A549 (cell line): ENCODE data around the gene AHI1. TPM values are rescaled to one million over a fixed set of nuclear protein-coding genes. Genes with fewer than 3 reads are reported as not detected.
"Not testable (repeated sequence)": the region's sequence is repeated elsewhere in the genome, so short reads cannot be mapped to it uniquely, and the experiment has no call there.

Experiments
- ATAC-seq, 2 experiments: fragments of 200-7000 bp in 1 of 2; fragments of >200 bp in 1 of 2; cut with Nextera tagmentation in 1 of 2; cut with Tn5 transposase in 1 of 2; 3 replicates each; pipeline versions ENCODE4 v1.8.0 to v1.9.1; 2018 to 2020; ENCODE audit warnings: mild to moderate bottlenecking in 1 of 2, moderate library complexity in 1 of 2
- CTCF ChIA-PET: fragments of 300-600 bp; sonication (Branson Sonifier 250); formaldehyde crosslinking; extraction: SDS; loops from one replicate; lab custom pipeline; 2021; ENCODE audit warnings: antibody characterized with exemption, inconsistent platforms; lab: Yijun Ruan, JAX
- POLR2A ChIA-PET: fragments of 350-600 bp; formaldehyde crosslinking; extraction: SDS; loops from one replicate; lab custom pipeline; 2021; ENCODE audit warnings: antibody characterized with exemption, inconsistent platforms; lab: Yijun Ruan, JAX
- DNase-seq, 2 experiments: peaks; one replicate each; pipeline versions ENCODE4 v3.0.0 to v3.0.0-alpha.2; 2011 to 2016; ENCODE audit warnings: low read depth in 1 of 2, low spot score in 1 of 2
- FAIRE-seq: peaks from 2 replicates; lab custom pipeline; 2011; peaks lifted over from hg19 to GRCh38; lab: Jason Lieb, UNC
- H3K27ac ChIP-seq, 2 experiments: fragments of >200 bp; sonication (Bioruptor Twin); formaldehyde crosslinking; 3 replicates each; pipeline ENCODE4 v1.5.1; 2016 to 2017
- H3K4me1 ChIP-seq: fragments of >200 bp; sonication (Bioruptor Twin); formaldehyde crosslinking; 3 replicates; pipeline ENCODE4 v1.6.1; 2016
- H3K4me2 ChIP-seq: fragments of >200 bp; sonication (Bioruptor Twin); formaldehyde crosslinking; 3 replicates; pipeline ENCODE4 v1.6.1; 2016
- H3K4me3 ChIP-seq: fragments of >200 bp; sonication (Bioruptor Twin); formaldehyde crosslinking; 3 replicates; pipeline ENCODE4 v1.5.1; 2016
- H3K9me3 ChIP-seq: fragments of >200 bp; sonication (Bioruptor Twin); formaldehyde crosslinking; 3 replicates; pipeline ENCODE4 v1.6.1; 2016
- ATOH8 ChIP-seq: fragments of 250-450 bp; sonication (Bioruptor Pico); IDR thresholded peaks from 2 replicates; pipeline ENCODE4 v1.5.0; 2020; ENCODE audit warnings: low read depth, mild to moderate bottlenecking, moderate library complexity
- CBX2 ChIP-seq: fragments of 200-600 bp; sonication (generic); IDR thresholded peaks from 2 replicates; pipeline ENCODE4 v1.6.1; 2016; ENCODE audit warnings: low read depth, mild to moderate bottlenecking, borderline replicate concordance
- CBX8 ChIP-seq: fragments of 200-600 bp; sonication (generic); IDR thresholded peaks from 2 replicates; pipeline ENCODE4 v1.6.1; 2016
- CHD4 ChIP-seq: fragments of 200-600 bp; sonication (generic); IDR thresholded peaks from 2 replicates; pipeline ENCODE4 v1.6.1; 2016; ENCODE audit warnings: antibody characterized with exemption, mild to moderate bottlenecking, borderline replicate concordance
- EHF ChIP-seq: fragments of 250-450 bp; sonication (Bioruptor Pico); IDR thresholded peaks from 2 replicates; pipeline ENCODE4 v1.5.0; 2020; ENCODE audit warnings: mild to moderate bottlenecking
- EHMT2 ChIP-seq: fragments of 200-600 bp; sonication (generic); IDR thresholded peaks from 2 replicates; pipeline ENCODE4 v1.6.1; 2016; ENCODE audit warnings: antibody characterized with exemption, low read depth, mild to moderate bottlenecking, moderate library complexity
- ESRRA ChIP-seq: fragments of 150-350 bp; IDR thresholded peaks from 2 replicates; pipeline ENCODE4 v1.6.1; 2014; ENCODE audit warnings: mild to moderate bottlenecking, low read length, borderline replicate concordance
- FOSB ChIP-seq: fragments of 250-450 bp; sonication (Bioruptor Pico); IDR thresholded peaks from 2 replicates; pipeline ENCODE4 v1.5.0; 2020; ENCODE audit warnings: mild to moderate bottlenecking, moderate library complexity
- FOSL2 ChIP-seq, 2 experiments: fragments of 450-650 bp in 1 of 2; fragments of >200 bp in 1 of 2; sonication (Bioruptor Twin) in 1 of 2; formaldehyde crosslinking; IDR thresholded peaks; 2 replicates each; pipeline versions ENCODE4 v1.5.0 to v1.6.1; 2016 to 2020; ENCODE audit warnings: mild to moderate bottlenecking in 1 of 2, moderate library complexity in 1 of 2
- FOXS1 ChIP-seq: fragments of 250-450 bp; sonication (Bioruptor Pico); IDR thresholded peaks from 2 replicates; pipeline ENCODE4 v1.5.0; 2020; ENCODE audit warnings: mild to moderate bottlenecking, moderate library complexity
- GATA3 ChIP-seq: IDR thresholded peaks from 2 replicates; pipeline ENCODE4 v1.6.1; 2012; ENCODE audit warnings: borderline replicate concordance
- HES2 ChIP-seq: fragments of >200 bp; sonication (Bioruptor Twin); formaldehyde crosslinking; IDR thresholded peaks from 2 replicates; pipeline ENCODE4 v1.6.1; 2016
- HOXA7 ChIP-seq: fragments of 250-450 bp; sonication (Bioruptor Pico); IDR thresholded peaks from 2 replicates; pipeline ENCODE4 v1.5.0; 2020; ENCODE audit warnings: mild to moderate bottlenecking, moderate library complexity
- HOXB13 ChIP-seq: fragments of 250-450 bp; sonication (Bioruptor Pico); IDR thresholded peaks from 2 replicates; pipeline ENCODE4 v1.5.0; 2020; ENCODE audit warnings: low read depth, mild to moderate bottlenecking, moderate library complexity
- JUN ChIP-seq, 2 experiments: fragments of >200 bp; sonication (Bioruptor Twin); formaldehyde crosslinking; IDR thresholded peaks; 2 replicates in 1 of 2; 3 replicates in 1 of 2; pipeline ENCODE4 v1.6.1; 2016 to 2017
- JUNB ChIP-seq: fragments of >200 bp; sonication (Bioruptor Twin); formaldehyde crosslinking; IDR thresholded peaks from 2 replicates; pipeline ENCODE4 v1.6.1; 2016
- MAZ ChIP-seq: fragments of 150-350 bp; IDR thresholded peaks from 2 replicates; pipeline ENCODE4 v1.6.1; 2014; ENCODE audit warnings: antibody characterized with exemption, low read depth, low read length, borderline replicate concordance
- NPAS2 ChIP-seq: fragments of 250-450 bp; sonication (Bioruptor Pico); IDR thresholded peaks from 2 replicates; pipeline ENCODE4 v1.8.0; 2022; ENCODE audit warnings: mild to moderate bottlenecking, moderate library complexity, borderline replicate concordance
- PHF8 ChIP-seq: fragments of 200-600 bp; sonication (generic); IDR thresholded peaks from 2 replicates; pipeline ENCODE4 v1.6.1; 2016; ENCODE audit warnings: low read depth, mild to moderate bottlenecking, antibody characterized with exemption, moderate library complexity, borderline replicate concordance
- POLR2A ChIP-seq: IDR thresholded peaks from 2 replicates; pipeline ENCODE4 v1.6.1; 2012; ENCODE audit warnings: mild to moderate bottlenecking, low read length
- RARB ChIP-seq: fragments of 250-450 bp; sonication (Bioruptor Pico); IDR thresholded peaks from 2 replicates; pipeline ENCODE4 v1.8.0; 2021; ENCODE audit warnings: mild to moderate bottlenecking, moderate library complexity
- RCOR1 ChIP-seq: fragments of 150-350 bp; IDR thresholded peaks from 2 replicates; pipeline ENCODE4 v1.6.1; 2014; ENCODE audit warnings: antibody characterized with exemption, low read length, low read depth
- RNF2 ChIP-seq: fragments of 200-600 bp; sonication (generic); IDR thresholded peaks from 2 replicates; pipeline ENCODE4 v1.6.1; 2016; ENCODE audit warnings: low read depth, mild to moderate bottlenecking, antibody characterized with exemption, moderate library complexity, borderline replicate concordance
- SREBF2 ChIP-seq: fragments of 450-650 bp; IDR thresholded peaks from 2 replicates; pipeline ENCODE4 v1.6.1; 2014; ENCODE audit warnings: mild to moderate bottlenecking, moderate library complexity
- TP53 ChIP-seq: fragments of 250-450 bp; sonication (Bioruptor Pico); IDR thresholded peaks from 2 replicates; pipeline ENCODE4 v1.5.0; 2021; ENCODE audit warnings: mild to moderate bottlenecking, moderate library complexity
- ZC3H11A ChIP-seq: fragments of 450-650 bp; IDR thresholded peaks from 2 replicates; pipeline ENCODE4 v1.6.1; 2014; ENCODE audit warnings: antibody characterized with exemption, mild to moderate bottlenecking
- ZNF302 ChIP-seq: fragments of 250-450 bp; sonication (Bioruptor Pico); IDR thresholded peaks from 2 replicates; pipeline ENCODE4 v1.9.0; 2021; ENCODE audit warnings: inconsistent platforms, mild to moderate bottlenecking, moderate library complexity
- WGBS: methylation state at CpG from one replicate; pipeline ENCODE4 v1.1.6; 2017; ENCODE audit errors: missing lambda C conversion rate; 5-methylcytosine and 5-hydroxymethylcytosine counted together
- polyA plus RNA-seq, 4 experiments: library from polyadenylated mRNA; depleted of rRNA in 3 of 4; stranded (reverse); fragments of >200 nt; fragmentation: RNase III in 1 of 4; extraction: RNeasy Plus Mini Kit Qiagen cat#74134 plus additional on column Dnase treatment in 1 of 4; gene quantifications; 2 replicates in 3 of 4; 3 replicates in 1 of 4; pipeline ENCODE4 v1.2.3, GENCODE V29; 2011 to 2017

Gene AHI1
- polyA plus RNA-seq, 2 of the 4 experiments (the other 2 are of a cell fraction) = 24.7 to 50.8 TPM

GRCh38 chr6:135490381-135490780 lies 7.2 kb downstream of the AHI1 start:
- H3K9me3 ChIP-seq = 0 out of 3 replicates have a peak, but pooled peaks cover 3% of the 10 kb centered on the region
- CTCF ChIA-PET = interaction anchor here (1.4 kb wide), 1 partner anchor 39 kb away, joined by 4 read pairs; no protein-coding TSS in a partner anchor
- ATAC-seq (no peak), FAIRE-seq (no peak), DNase-seq (no peak)
- no peak overlapping the region for H3K4me2 ChIP-seq
- H3K4me3 ChIP-seq = no peak overlapping the region
- WGBS = 90% methylated on average over 3 of the region's 3 CpGs
- POLR2A ChIA-PET = interaction anchor here (0.6 kb wide), 1 partner anchor 753 kb away, joined by 3 read pairs; no protein-coding TSS in a partner anchor
- no peak for TF ChIP-seq JUNB
- H3K27ac ChIP-seq = no peak overlapping the region
- peaks cover 8% of the 10 kb centered on the region; the same call in 1 of the 3 replicates for H3K4me1 ChIP-seq

- Histone ChIP-seq H3K4me2 (0 out of 3 replicates have a peak overlapping the region, but pooled peaks have one; percentile 8), H3K4me1 (peaks cover 8% of the 10 kb centered on the region; the same call in 1 of the 3 replicates), H3K27ac (no peak overlapping the region), H3K9me3 (peaks cover 14% of the 10 kb centered on the region; the same call in 1 of the 3 replicates), H3K4me3 (no peak overlapping the region)
- CTCF ChIA-PET = no interaction called here
- no peak for FAIRE-seq
- TF ChIP-seq NPAS2 (CRISPR knock-in tag) = no peak
- no peak for TF ChIP-seq CBX2
- TF ChIP-seq FOSB (CRISPR knock-in tag) = no peak
- TF ChIP-seq FOSL2 (IDR thresholded peaks at IDR 0.05) = peak; percentile 20; the same call in 1 of the 2 replicates
- TF ChIP-seq FOSL2 (CRISPR knock-in tag; IDR thresholded peaks at IDR 0.05) = peak; percentile 77
- no peak for ATAC-seq
- 42% methylated on average over 3 of the region's 3 CpGs for WGBS
- POLR2A ChIA-PET = no interaction called here
- no peak for DNase-seq
Observed at GRCh38 chr6:135488023-135488422, 9.5 kb downstream of the AHI1 start.

- CTCF ChIA-PET = interaction anchor here (1.0 kb wide), 2 partner anchors 742 kb away, joined by 3 to 6 read pairs; no protein-coding TSS in a partner anchor
- FAIRE-seq, H3K4me1 ChIP-seq, H3K4me2 ChIP-seq, H3K27ac ChIP-seq, DNase-seq, H3K4me3 ChIP-seq, ATAC-seq: not testable (repeated sequence)
- peaks cover 50% of the 10 kb centered on the region for H3K9me3 ChIP-seq
- POLR2A ChIA-PET = interaction anchor here (0.7 kb wide), 1 partner anchor 133 kb away, joined by 4 read pairs; no protein-coding TSS in a partner anchor
- WGBS = 91% methylated on average over 2 of the region's 2 CpGs
Observed at GRCh38 chr6:135483903-135484302, 13.6 kb downstream of the AHI1 start.

- ChIA-PET POLR2A (interaction anchor here (0.7 to 1.9 kb wide), 2 partner anchors 16 to 411 kb away, joined by 4 to 7 read pairs; partner anchors contain the start of gene AHI1), CTCF (no interaction called here)
- H3K27ac ChIP-seq = no peak overlapping the region
- 87% methylated on average over 3 of the region's 3 CpGs for WGBS
- no peak overlapping the region for H3K4me3 ChIP-seq
- no peak for DNase-seq
- H3K4me1 ChIP-seq = no peaks in the 10 kb centered on the region
- H3K9me3 ChIP-seq = peaks cover 59% of the 10 kb centered on the region
- TF ChIP-seq SREBF2 (no peak), JUN (IDR thresholded peaks at IDR 0.05) (no peak), ZC3H11A (no peak), ATOH8 (CRISPR knock-in tag) (no peak), NPAS2 (CRISPR knock-in tag) (no peak), RARB (CRISPR knock-in tag) (no peak), ZNF302 (CRISPR knock-in tag) (no peak), TP53 (CRISPR knock-in tag) (no peak), GATA3 (no peak), EHMT2 (no peak), POLR2A (no peak)
- TF ChIP-seq, all 56 proteins: peak for 0
- ATAC-seq (no peak), FAIRE-seq (no peak)
- H3K4me2 ChIP-seq = no peak overlapping the region
Observed at GRCh38 chr6:135481783-135482369, 15.7 kb downstream of the AHI1 start.

- FAIRE-seq = no peak
- TF ChIP-seq RNF2 (no peak), ZC3H11A (no peak), ZNF302 (CRISPR knock-in tag) (no peak), HOXB13 (no peak), FOSL2 (IDR thresholded peaks at IDR 0.05) (no peak), FOSL2 (CRISPR knock-in tag; IDR thresholded peaks at IDR 0.05) (no peak), MAZ (no peak), CBX8 (no peak), HES2 (no peak), POLR2A (no peak), HOXA7 (CRISPR knock-in tag) (no peak), ESRRA (no peak), CHD4 (no peak), PHF8 (no peak), RCOR1 (no peak), EHF (CRISPR knock-in tag) (no peak), FOXS1 (CRISPR knock-in tag) (no peak)
Observed at GRCh38 chr6:135479601-135480000, 17.9 kb downstream of the AHI1 start.

More at GRCh38 chr6:135479601-135480000, 17.9 kb downstream of the AHI1 start:
- 100% methylated on average over 2 of the region's 2 CpGs for WGBS
- CTCF ChIA-PET = no interaction called here
- POLR2A ChIA-PET = no interaction called here
- DNase-seq (no peak), ATAC-seq (no peak)
- peaks cover 56% of the 10 kb centered on the region for H3K9me3 ChIP-seq
- no peaks in the 10 kb centered on the region for H3K4me1 ChIP-seq
- H3K4me2 ChIP-seq = no peak overlapping the region
- no peak overlapping the region for H3K27ac ChIP-seq
- H3K4me3 ChIP-seq = no peak overlapping the region
